Astrocyte of the spinal cord (primary cell): Measurements from ENCODE around the gene LONRF2.

Experiments used
- DNase-seq: peaks from one replicate; pipeline ENCODE4 v3.0.0; 2011; ENCODE audit warnings: low read depth, low spot score
- H3K4me3 ChIP-seq: 2 replicates; pipeline ENCODE4 v1.5.1; 2011; ENCODE audit warnings: low read depth, mild to moderate bottlenecking, low read length, moderate library complexity
- CTCF ChIP-seq: IDR thresholded peaks from 2 replicates; pipeline ENCODE4 v1.5.1; 2012; ENCODE audit warnings: low read depth, mild to moderate bottlenecking, low read length, inconsistent platforms
- in situ Hi-C: cut with HindIII; loops from 2 replicates; pipeline ENCODE4 v1.10.0; 2017; ENCODE audit warnings: low sequenced_read_pairs

The LONRF2 gene

DNA sequence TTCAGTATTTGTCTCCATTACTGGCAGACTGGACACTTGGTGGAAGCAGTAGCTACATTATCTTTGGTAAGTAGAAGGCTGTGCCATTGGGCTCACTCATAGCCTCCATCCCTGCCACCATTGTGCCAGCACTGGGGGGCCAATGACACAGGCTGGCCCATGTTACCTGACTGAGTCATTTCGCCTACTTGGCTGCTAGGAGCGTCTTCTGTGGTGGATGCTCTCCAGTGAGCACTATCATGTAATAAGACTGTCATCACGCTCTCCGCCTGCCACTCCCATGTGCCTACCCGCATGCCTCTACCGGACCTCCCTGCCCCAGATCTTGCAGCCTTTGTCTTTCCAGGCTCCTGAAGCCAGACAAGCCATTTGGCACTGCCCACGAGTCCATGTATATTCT lies 56.2 kb downstream of the LONRF2 start:
- H3K4me3 ChIP-seq = no peak overlapping the region
- in situ Hi-C loops = no loop called here
- TF ChIP-seq CTCF = no peak
- no peak for DNase-seq

GRCh38 chr2:100265226-100265625 lies 57.1 kb downstream of the LONRF2 start:
- no peak for TF ChIP-seq CTCF
- in situ Hi-C loops = no loop called here
- H3K4me3 ChIP-seq = no peak overlapping the region
- no peak for DNase-seq

- no peak overlapping the region for H3K4me3 ChIP-seq
- in situ Hi-C loops = no loop called here
- DNase-seq = no peak
- no peak for TF ChIP-seq CTCF
Observed at GRCh38 chr2:100264651-100265050, 57.6 kb downstream of the LONRF2 start.

DNA sequence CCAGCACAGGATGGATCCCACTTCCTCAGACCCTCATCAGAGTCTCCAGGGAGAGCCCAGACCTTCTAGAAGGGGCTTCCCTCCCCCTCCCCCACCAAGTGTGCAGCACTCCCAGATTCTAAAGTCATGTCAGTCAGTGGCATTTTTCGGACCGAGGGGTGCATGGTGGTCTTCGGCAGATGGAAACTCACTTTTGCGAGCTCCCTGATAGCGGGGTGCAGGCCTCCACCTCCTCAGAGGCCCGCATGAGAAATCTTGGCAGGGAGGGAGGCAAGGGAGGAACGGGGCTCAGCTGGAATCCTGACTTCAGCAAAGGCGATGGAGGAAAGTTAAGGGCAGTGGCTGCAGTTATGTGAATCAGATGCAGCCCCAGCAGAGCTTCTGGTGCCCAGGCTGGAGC lies 58.2 kb downstream of the LONRF2 start:
- TF ChIP-seq CTCF = no peak
- no peak for DNase-seq
- in situ Hi-C loops = no loop called here
- no peak overlapping the region for H3K4me3 ChIP-seq

GRCh38 chr2:100262555-100263320 lies 59.6 kb downstream of the LONRF2 start:
- in situ Hi-C loops = no loop called here
- DNase-seq = peak; percentile 59
- no peak overlapping the region for H3K4me3 ChIP-seq
- TF ChIP-seq CTCF = peak; percentile 98

DNA sequence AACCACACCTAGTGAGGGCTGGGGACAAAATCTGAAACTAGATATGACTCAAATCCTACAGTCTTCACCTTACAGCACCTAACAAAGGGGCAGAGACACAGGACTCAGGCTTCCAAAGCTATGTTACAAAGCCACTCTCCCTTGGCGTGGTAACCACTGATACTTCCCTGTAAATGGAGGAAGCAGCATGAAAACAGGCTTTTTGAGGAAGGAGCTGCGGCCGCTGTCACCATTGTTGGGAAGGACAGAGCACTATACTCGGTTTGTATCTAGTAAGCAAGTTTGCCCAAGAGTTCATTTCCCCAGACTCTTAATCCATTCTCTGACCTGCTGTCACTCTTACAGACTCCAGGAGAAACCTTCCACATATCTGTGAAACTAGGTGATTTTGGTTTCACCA lies 60.3 kb downstream of the LONRF2 start:
- TF ChIP-seq CTCF = no peak
- H3K4me3 ChIP-seq = no peak overlapping the region
- in situ Hi-C loops = no loop called here
- DNase-seq = no peak
